OCI-LY1 (cell line): ENCODE data around the gene CIAO3.

Experiments used
- H2AFZ ChIP-seq: fragments of 200-600 bp; sonication (generic), shearing (Covaris generic); 2 replicates; pipeline ENCODE4 v1.6.0; 2014; ENCODE audit warnings: antibody characterized with exemption, mild to moderate bottlenecking, low read length
- H3F3A ChIP-seq: fragments of 200-600 bp; sonication (generic), shearing (Covaris generic); 2 replicates; pipeline ENCODE4 v1.6.0; 2014; ENCODE audit warnings: mild to moderate bottlenecking, antibody characterized with exemption, low read length, moderate library complexity; ENCODE audit not compliant: insufficient read depth
- H3K27ac ChIP-seq: fragments of 200-600 bp; sonication (generic); 2 replicates; pipeline ENCODE4 v1.5.1; 2014; ENCODE audit warnings: low read length, mixed run types, mild to moderate bottlenecking, low read depth; ENCODE audit not compliant: poor library complexity, severe bottlenecking
- H3K27me3 ChIP-seq: fragments of 200-600 bp; sonication (generic); 2 replicates; pipeline ENCODE4 v1.6.0; 2014; ENCODE audit warnings: antibody characterized with exemption, mild to moderate bottlenecking, low read length, moderate library complexity; ENCODE audit not compliant: insufficient read depth
- H3K36me3 ChIP-seq: fragments of 200-600 bp; sonication (generic); 2 replicates; pipeline ENCODE4 v1.6.1; 2014; ENCODE audit warnings: mild to moderate bottlenecking, antibody characterized with exemption, low read length, moderate library complexity, mixed read lengths; ENCODE audit not compliant: insufficient read depth
- H3K4me1 ChIP-seq: fragments of 200-600 bp; sonication (generic); 2 replicates; pipeline ENCODE4 v1.5.1; 2014; ENCODE audit warnings: mild to moderate bottlenecking, low read length, moderate library complexity; ENCODE audit not compliant: insufficient read depth, severe bottlenecking
- H3K4me2 ChIP-seq: fragments of 200-600 bp; sonication (generic), shearing (Covaris generic); 2 replicates; pipeline ENCODE4 v1.6.1; 2014; ENCODE audit warnings: low read length
- H3K4me3 ChIP-seq: fragments of 200-600 bp; sonication (generic); 2 replicates; pipeline ENCODE4 v1.5.1; 2014; ENCODE audit warnings: low read length, low read depth, mild to moderate bottlenecking, mixed read lengths; ENCODE audit not compliant: poor library complexity, severe bottlenecking
- H3K79me2 ChIP-seq: fragments of 200-600 bp; shearing (Covaris generic); 2 replicates; pipeline ENCODE4 v1.6.1; 2016; ENCODE audit warnings: mixed run types, low read length, mixed read lengths; ENCODE audit not compliant: insufficient read depth
- H3K9ac ChIP-seq: fragments of 200-600 bp; sonication (generic), shearing (Covaris generic); 2 replicates; pipeline ENCODE4 v1.6.1; 2014; ENCODE audit warnings: mild to moderate bottlenecking, low read length, mixed read lengths
- H3K9me2 ChIP-seq: fragments of 200-600 bp; sonication (generic), shearing (Covaris generic); 2 replicates; pipeline ENCODE4 v1.6.1; 2014; ENCODE audit warnings: low read depth, mild to moderate bottlenecking, low read length, mixed read lengths
- H3K9me3 ChIP-seq: fragments of 200-600 bp; shearing (Covaris generic); 2 replicates; pipeline ENCODE4 v1.6.1; 2014; ENCODE audit warnings: low read length, mixed read lengths
- H4K20me1 ChIP-seq: fragments of 200-600 bp; sonication (generic), shearing (Covaris generic); 2 replicates; pipeline ENCODE4 v1.6.0; 2016; ENCODE audit warnings: mild to moderate bottlenecking, low read length; ENCODE audit not compliant: insufficient read depth
- CTCF ChIP-seq: fragments of 200-600 bp; sonication (generic), shearing (Covaris generic); IDR thresholded peaks from 2 replicates; pipeline ENCODE4 v1.5.1; 2017; ENCODE audit warnings: mild to moderate bottlenecking, antibody characterized with exemption, low read length, moderate library complexity, mixed read lengths
- EZH2 ChIP-seq: fragments of 200-600 bp; sonication (generic), shearing (Covaris generic); IDR thresholded peaks from 2 replicates; pipeline ENCODE4 v1.8.0; 2017; ENCODE audit warnings: borderline replicate concordance, mixed run types, mild to moderate bottlenecking, antibody characterized with exemption, low read length, moderate library complexity, mixed read lengths

CIAO3 gene

GRCh38 chr16:689175-689897 is 51.5 kb downstream of the CIAO3 start:
- Histone ChIP-seq H2AFZ (no peak overlapping the region), H3K79me2 (no peaks in the 10 kb centered on the region), H4K20me1 (no peaks in the 10 kb centered on the region), H3K9me2 (no peaks in the 10 kb centered on the region), H3K27me3 (no peaks in the 10 kb centered on the region; the same call in 1 of the 2 replicates), H3K36me3 (peaks cover 16% of the 10 kb centered on the region; the same call in 1 of the 2 replicates), H3K4me1 (peaks cover 37% of the 10 kb centered on the region), H3K9me3 (no peaks in the 10 kb centered on the region), H3F3A (no peaks in the 10 kb centered on the region), H3K4me2 (peak overlapping the region; percentile 95), H3K4me3 (peak overlapping the region; percentile 91), H3K9ac (peak overlapping the region; percentile 94), H3K27ac (no peak overlapping the region)
- TF ChIP-seq EZH2 (no peak), CTCF (no peak)

- Histone ChIP-seq H3K9ac (no peak overlapping the region), H4K20me1 (no peaks in the 10 kb centered on the region), H3K36me3 (peaks cover 24% of the 10 kb centered on the region), H3K9me2 (no peaks in the 10 kb centered on the region), H3K4me3 (no peak overlapping the region), H3K4me1 (peaks cover 42% of the 10 kb centered on the region), H3K27ac (no peak overlapping the region), H3F3A (no peaks in the 10 kb centered on the region), H2AFZ (no peak overlapping the region), H3K4me2 (no peak overlapping the region), H3K27me3 (no peaks in the 10 kb centered on the region), H3K9me3 (no peaks in the 10 kb centered on the region), H3K79me2 (no peaks in the 10 kb centered on the region)
- TF ChIP-seq CTCF (no peak), EZH2 (no peak)
Measured at GRCh38 chr16:687499-687898, 53.3 kb downstream of the CIAO3 start.

- Histone ChIP-seq H3K27ac (no peak overlapping the region), H3K4me3 (no peak overlapping the region), H3K9me2 (no peaks in the 10 kb centered on the region), H4K20me1 (no peaks in the 10 kb centered on the region), H3K36me3 (peaks cover 32% of the 10 kb centered on the region), H2AFZ (no peak overlapping the region), H3K79me2 (0 out of 2 replicates have a peak, but pooled peaks cover under 1% of the 10 kb centered on the region), H3K9me3 (no peaks in the 10 kb centered on the region), H3F3A (no peaks in the 10 kb centered on the region), H3K9ac (no peak overlapping the region), H3K4me1 (peaks cover 51% of the 10 kb centered on the region), H3K4me2 (no peak overlapping the region), H3K27me3 (no peaks in the 10 kb centered on the region)
- TF ChIP-seq EZH2 (no peak), CTCF (no peak)
Measured at GRCh38 chr16:686459-687260, 54.1 kb downstream of the CIAO3 start.
